ENCODE measurements around the gene CREB3L1.
"Not testable (repeated sequence)": the region's sequence is repeated elsewhere in the genome, so short reads cannot be mapped to it uniquely, and the experiment has no call there.

Gene CREB3L1

DNA sequence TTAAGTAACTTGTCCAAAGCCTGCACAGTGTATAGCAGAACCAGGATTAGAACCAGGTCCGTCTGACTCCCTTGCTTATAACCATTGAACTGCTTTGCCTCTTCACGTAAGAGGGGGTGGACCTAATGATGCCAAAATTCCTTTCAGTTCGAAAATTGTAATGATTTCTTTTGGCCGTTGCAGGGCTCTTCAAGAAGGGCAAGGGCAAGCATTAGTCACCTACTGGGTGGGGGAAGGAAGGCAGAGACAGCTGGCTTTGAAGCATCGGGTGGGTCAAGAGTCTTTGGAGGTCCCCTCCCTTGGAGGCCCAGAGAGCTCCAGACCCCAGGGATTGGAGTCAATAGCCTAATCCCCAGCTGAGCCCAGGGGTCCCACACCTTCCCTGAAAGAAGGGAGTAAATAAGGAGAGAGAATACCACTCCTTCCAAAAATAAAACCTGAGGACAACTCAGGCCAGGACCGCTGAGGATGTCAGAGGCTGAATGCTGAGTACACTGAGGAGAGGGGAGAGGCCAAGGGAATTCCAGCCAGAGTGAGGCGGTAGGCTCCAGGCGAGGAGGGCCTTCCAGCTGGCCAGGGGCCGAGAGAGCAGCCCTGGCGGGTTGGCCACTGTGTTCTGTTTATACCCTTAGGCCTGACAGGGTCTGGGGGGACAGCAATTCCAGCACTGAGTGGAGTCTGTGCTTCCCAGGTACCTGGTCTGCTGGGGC, 14.1 kb downstream of the CREB3L1 start:
- peak; percentile 77 for DNase-seq
- in situ Hi-C loops (cut with HindIII; ENCODE audit: low pct_ligation_motif_present, low pct_unique_long_range_greater_than_20kb, low sequenced_read_pairs), result no loop called here

DNA sequence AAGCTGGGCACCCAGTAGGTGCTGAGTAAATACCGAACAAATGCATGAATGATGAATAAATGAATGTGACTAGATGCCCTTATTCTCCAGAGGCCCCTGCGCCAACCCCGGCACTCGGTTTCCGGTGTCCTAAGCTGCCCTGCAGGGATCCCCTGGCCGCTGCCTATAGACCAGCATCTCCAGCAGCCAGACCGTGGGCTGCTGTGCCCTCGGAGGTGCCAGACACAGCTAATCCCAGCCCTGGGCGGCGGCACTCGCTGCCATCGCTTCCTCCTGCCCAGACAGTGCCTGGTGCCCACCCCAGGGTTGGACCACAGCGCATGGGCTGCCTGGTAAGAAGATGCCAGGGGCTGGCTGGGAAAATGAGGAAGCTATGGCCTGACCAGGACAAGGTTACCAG, 15.6 kb downstream of the CREB3L1 start:
- in situ Hi-C loops (cut with HindIII; ENCODE audit: low pct_ligation_motif_present, low pct_unique_long_range_greater_than_20kb, low sequenced_read_pairs), result no loop called here
- no peak for DNase-seq

DNA sequence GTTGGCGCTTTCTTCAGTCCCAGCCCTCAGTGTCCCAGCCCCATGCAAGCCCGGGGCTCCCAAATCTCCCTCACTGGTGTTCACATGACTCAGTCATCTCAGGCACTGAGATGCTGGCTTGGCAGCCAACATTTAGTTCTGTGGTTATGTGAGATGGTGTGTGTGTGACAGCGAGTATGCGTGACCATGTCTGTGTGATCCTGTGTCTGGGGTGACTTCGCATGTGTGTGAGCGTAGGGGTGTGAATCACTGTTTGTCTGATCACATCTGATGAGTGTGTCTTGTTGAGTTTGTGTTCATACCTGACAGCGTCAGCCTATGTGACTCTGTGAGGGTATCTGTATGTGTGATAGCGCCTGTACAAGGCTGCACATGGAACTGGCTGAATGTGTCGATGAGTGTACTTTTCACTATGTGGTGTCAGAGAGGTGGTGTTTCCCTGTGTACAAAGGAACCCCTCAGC, 16.2 kb downstream of the CREB3L1 start:
- DNase-seq, result peak; percentile 39
- in situ Hi-C loops (cut with HindIII; ENCODE audit: low pct_ligation_motif_present, low pct_unique_long_range_greater_than_20kb, low sequenced_read_pairs), result no loop called here

DNA sequence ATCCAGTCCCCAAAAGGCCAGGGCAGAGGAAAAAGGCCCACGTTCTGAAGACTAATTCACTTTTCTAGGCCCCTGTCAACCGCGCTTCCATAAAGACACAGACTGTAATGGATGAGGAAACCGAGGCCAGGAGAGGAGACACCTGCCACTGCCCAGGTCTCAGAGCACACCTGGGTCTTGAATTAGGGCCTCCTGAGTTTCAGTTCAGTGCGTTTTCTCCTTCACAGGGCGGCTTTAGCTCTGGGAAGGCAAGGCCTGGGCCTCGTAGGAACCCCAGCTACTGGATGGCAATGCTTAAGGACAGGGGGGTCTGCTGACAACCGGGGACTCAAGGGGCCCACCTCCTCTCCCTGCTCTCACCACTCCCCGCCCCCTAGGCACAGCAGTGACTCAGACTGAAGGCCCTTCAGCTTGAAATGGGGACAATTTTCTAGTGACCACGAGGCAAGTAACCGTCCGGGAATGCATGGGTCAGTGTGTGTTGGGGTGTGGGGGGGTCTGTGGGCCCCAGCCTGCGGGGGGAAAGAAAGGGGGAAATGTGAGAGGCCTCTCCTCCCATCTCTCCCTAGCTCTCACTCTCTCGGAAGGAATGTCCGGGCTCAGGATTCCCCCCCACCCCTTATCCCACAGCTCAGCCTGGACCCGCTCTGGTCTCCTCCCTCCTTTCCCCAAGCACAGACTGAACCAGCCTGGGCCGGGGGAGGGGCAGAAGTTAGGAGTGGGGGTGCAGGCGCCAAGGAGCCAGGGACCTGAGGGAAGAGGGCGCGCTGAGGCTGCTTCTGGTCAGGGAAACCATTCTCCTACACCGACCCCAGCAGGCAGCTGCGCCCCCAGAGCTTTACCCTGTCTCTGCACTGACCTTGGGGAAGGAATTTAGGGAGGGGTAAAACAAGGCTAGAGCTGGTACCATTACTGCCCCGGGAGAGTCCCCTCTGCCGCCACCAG, 17.2 kb downstream of the CREB3L1 start:
- in situ Hi-C loops (cut with HindIII; ENCODE audit: low pct_ligation_motif_present, low pct_unique_long_range_greater_than_20kb, low sequenced_read_pairs), result no loop called here
- DNase-seq, result peak; percentile 81

DNA sequence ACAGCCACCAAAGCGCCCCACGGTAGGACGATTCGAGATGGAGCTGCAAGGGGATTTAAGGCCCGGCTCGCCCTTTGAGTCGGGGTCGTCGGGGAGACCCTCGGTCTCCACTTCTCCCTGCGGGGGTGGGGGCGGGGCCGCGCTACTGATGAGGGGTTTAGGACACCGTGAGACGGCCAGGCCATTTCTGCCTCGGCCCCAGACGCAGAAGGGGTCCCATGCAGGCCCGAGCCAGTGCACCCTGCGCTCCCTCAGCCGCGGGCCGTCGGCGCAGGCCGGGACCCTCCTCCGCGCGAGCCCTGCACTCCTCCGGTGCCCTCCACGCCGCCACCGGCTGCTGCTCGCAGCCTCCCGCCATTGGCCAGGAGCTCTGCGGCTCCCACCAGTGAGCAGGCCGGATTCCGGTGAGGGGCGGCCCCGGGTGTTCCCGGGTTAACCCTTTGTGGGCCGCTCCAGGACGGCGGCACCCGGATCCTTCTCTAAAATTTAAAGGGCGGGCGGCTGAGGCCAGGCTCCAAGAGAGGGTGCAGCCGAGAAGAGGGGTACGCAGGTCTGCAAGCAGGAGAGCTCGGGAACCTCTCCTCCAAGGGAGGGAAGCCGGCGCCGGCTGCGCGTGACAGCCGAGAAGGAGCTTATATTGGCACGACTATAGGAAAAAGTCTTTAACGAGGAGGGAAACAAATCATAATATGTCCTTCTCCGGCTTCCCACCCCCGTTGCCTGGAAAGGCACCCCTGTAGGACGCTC, 18.0 kb downstream of the CREB3L1 start:
- in situ Hi-C loops (cut with HindIII; ENCODE audit: low pct_ligation_motif_present, low pct_unique_long_range_greater_than_20kb, low sequenced_read_pairs), result no loop called here
- DNase-seq, result peak; percentile 80

DNA sequence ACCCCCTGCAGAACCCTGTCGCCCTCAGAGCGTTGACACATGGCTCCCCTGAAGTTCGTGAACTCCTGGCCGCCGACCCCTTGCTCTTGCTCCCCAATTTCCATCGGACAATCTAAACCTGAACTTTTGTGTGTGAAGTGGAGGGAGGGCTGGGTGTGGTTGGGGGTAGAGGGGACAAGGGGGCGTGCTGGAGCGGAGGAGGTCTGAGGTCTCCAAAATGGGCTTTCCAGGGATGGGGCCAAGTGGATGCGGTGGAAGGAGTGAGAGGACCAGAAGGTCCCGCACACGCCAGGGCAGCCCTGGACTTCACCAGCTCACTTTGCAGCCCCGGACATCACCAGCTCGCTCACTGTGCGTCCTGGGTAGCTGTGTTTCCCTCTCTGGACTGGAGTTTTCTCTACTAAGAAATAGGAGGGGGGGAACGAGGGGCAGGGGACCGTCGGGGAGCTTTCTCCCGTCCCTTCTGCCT, 18.6 kb downstream of the CREB3L1 start:
- in situ Hi-C loops (cut with HindIII; ENCODE audit: low pct_ligation_motif_present, low pct_unique_long_range_greater_than_20kb, low sequenced_read_pairs), result no loop called here
- no peak for DNase-seq

DNA sequence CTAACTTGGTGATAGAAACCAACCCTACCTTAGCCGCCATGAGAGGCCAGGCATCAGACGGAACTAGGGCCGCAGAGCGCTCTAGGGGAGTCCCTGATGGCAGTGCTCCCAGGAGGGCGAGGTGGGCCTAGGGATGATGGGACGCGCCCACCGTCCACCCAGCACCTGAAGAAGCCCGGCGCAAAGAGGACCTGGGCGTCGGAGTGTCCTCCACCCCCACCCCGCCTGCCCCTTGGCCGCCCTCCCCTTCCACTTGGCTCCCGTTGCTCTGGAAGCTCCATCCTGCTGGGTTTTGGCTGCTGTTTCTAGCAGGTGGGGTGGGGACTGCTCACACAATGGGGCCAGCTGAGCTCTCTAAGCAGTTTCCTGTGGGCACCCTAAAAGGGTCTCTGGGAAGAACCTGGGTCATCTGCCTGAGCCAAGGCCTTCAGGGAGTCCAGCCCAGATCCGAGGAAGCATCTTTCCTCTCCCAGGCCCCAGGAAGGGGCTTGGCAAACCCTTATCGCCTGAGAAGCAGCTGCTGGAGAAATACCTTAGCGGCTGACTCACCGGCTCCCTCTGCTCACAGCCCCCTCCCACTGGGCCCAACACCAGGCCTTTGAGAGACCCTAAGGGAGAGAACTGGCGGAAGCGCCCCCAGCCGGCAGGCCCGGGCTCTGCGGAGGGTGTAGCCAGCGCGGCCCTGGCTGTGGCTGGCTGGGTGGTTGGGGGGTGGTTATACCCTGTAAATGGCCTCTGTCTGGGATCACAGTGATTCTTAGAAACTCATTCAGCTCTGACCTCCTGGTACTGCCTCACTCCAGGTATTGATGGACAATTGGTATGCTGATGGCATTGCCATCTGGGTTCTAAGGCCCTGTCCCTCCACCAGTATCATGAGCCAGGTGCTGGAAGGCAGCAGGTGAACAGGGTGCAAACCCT, 19.3 kb downstream of the CREB3L1 start:
- DNase-seq, result peak; percentile 74
- in situ Hi-C loops (cut with HindIII; ENCODE audit: low pct_ligation_motif_present, low pct_unique_long_range_greater_than_20kb, low sequenced_read_pairs), result no loop called here

DNA sequence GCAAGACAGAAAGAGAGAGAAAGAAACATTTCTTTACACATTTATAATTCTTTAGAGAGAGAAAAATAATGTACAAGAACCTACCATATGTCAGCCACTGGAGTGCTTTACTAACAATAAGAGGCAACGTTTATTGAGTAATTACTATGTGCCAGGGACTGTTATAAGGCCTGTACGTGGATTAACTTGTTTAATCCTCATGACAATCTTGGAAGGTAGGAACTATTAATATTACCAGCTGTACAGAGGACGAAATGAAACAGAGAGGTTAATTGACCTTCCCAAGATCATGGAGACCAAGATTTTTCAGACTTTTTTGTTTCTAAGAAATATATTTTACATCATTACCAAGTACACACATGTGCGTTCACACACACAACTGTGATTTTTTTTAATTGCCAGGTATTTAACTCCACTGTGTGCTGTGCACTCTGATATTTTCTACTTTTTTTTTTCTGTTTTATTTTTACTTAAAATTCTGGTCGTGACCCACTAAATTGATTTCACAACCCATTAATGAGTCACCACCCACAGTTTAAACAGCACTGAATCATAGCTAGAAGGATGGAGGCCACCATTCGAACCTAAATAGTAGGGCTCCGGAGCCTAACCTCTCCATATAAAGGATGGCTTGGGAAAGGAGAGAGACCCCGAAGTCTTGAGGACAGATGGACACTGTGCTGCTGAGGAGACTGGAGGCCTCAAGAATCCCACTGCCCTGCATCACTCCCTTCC, 21.4 kb downstream of the CREB3L1 start:
- in situ Hi-C loops (cut with HindIII; ENCODE audit: low pct_ligation_motif_present, low pct_unique_long_range_greater_than_20kb, low sequenced_read_pairs), result no loop called here
- peak; percentile 42 for DNase-seq

DNA sequence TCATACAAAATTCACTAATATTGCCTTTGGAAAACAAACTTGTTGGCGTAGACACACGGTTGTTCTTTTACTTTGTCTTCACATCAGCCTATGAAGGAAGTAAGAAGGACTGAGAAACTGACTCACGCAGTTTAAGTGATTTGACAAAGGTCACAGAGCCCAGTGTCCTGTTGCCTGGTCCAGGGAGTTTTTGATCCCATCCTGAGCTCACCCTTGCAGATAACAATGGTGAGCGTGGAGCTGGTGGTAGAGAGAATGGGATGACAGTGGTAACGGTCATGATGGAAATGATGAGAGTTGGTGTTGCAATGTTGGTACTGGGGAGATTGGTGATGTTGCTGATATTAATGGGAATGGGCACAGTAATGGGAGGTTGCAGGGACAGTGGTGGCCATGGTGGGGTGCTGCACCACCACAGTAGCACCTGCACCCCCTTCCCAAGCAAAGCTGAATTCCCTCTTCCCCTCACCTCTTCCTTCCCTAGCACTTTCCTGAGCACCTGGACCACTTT, 22.0 kb downstream of the CREB3L1 start:
- in situ Hi-C loops (cut with HindIII; ENCODE audit: low pct_ligation_motif_present, low pct_unique_long_range_greater_than_20kb, low sequenced_read_pairs), result no loop called here
- DNase-seq, result no peak

DNA sequence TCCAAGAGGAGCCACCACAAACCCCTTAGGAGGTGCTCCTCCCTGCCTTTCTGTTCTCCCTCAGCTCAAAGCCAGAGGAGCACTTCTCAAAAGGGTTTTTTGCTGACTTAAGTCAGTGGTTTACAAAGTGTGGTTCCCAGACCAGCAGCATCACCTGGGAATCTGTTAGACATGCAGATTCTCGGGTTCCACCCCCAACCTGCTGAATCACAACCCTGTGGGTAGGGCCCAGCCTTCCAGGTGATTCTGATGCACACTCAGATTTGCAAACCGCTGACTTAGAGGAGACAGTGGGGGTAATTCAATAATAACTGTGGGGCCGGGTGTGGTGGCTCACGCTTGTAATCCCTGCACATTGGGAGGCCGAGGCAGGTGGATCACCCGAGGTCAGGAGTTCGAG, 22.8 kb downstream of the CREB3L1 start:
- in situ Hi-C loops (cut with HindIII; ENCODE audit: low pct_ligation_motif_present, low pct_unique_long_range_greater_than_20kb, low sequenced_read_pairs), result no loop called here
- DNase-seq, result no peak

DNA sequence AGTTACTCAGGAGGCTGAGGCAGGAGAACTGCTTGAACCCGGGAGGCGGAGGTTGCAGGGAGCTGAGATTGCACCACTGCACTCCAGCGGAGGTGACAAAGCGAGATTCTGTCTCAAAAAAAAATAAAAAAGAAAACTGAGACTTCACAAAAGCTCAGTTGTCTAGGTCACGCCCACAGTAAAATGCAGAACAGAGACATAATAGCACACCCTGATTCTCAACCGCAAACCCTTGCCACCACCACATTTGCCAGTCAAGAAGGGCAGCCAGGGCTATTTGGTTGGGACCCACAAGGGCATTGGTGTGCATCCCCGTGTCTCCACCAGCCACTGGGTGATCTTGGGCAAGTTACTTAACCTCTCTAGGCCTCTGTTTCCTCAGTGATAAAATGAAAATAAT, 25.4 kb downstream of the CREB3L1 start:
- DNase-seq, result no peak
- in situ Hi-C loops (cut with HindIII; ENCODE audit: low pct_ligation_motif_present, low pct_unique_long_range_greater_than_20kb, low sequenced_read_pairs), result no loop called here

DNA sequence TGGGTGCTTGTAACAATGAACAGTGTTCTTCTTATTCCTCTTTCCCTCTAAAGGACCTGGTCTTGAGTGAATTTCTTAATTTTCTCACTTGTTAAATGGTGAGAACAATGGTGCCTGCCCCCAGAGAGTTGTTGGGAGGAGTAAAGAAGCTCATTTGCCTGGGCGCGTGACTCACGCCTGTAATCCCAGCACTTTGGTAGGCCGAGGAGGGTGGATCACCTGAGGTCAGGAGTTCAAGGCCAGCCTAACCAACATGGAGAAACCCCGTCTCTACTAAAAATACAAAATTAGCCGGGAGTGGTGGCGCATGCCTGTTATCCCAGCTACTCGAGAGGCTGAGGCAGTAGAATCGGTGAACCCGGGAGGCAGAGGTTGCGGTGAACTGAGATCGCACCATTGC, 26.6 kb downstream of the CREB3L1 start:
- in situ Hi-C loops (cut with HindIII; ENCODE audit: low pct_ligation_motif_present, low pct_unique_long_range_greater_than_20kb, low sequenced_read_pairs); DNase-seq: not testable (repeated sequence)

DNA sequence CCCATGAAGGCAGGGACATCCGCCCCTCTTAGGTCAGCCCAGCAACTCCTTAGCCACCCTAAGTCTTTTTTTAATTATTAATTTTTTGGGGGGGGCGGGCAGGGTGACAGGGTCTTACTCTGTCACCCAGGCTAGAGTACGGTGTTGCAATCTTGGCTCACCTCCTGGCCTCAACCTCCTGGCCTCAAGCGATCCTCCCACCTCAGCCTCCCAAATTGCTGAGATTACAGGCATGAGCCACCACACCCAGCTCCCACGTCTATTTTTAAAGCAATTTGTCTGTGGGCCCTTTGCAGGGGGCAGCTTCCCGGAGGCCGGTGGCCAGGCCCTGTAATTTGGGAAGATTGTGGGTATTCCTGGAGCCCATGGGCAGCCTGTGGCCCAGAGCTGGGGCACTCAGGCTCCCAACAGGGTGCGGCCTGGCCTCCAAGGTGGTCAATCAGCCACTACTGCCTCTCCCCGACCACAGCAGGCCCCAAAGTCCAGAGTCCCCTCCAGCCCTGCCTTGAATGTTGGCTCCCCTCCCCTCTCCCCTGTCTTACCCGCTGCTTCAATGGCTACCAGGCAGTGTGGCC, 27.2 kb downstream of the CREB3L1 start:
- in situ Hi-C loops (cut with HindIII; ENCODE audit: low pct_ligation_motif_present, low pct_unique_long_range_greater_than_20kb, low sequenced_read_pairs), result no loop called here
- no peak for DNase-seq

DNA sequence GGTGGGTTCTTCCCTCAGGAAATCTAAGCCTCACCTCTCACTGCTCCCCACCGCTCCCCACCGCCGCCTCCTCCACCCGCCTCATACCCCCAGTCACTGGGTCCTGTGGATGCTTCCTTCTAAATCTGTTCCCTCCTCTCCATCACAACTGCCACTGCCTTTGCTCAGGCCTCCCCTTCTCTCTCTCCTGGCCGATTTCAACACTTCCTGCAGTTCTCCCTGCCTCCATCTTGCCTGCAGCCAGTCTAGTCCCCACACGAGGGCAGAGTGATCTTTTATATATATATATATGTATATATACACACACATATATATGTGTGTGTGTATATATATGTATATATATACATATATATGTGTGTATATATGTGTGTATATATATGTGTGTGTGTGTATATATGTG, 27.8 kb downstream of the CREB3L1 start:
- DNase-seq, result no peak
- in situ Hi-C loops (cut with HindIII; ENCODE audit: low pct_ligation_motif_present, low pct_unique_long_range_greater_than_20kb, low sequenced_read_pairs), result no loop called here

DNA sequence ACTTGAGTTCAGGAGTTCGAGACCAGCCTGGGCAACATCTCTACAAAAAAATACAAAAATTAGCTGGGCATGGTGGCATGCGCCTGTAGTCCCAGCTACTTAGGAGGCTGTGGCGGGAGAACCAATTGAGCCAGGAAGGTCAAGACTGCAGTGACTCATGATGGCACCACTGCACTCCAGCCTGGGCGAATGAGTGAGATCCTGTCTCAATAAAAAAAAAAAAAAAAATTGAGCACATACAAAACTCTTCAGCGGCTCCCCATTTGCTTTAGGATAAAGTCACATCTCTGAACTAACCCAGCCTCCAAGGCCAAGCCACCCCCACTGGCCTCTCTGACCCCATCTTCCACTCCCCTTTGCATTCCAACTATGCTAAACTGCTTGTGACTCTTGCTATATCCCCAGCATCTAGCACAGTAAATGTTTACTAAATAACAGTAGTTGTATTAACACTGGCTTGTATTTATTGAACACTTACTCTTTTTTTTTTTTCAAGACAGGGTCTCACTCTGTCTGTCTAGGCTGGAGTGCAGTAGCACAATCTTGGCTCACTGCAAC, 28.9 kb downstream of the CREB3L1 start:
- in situ Hi-C loops (cut with HindIII; ENCODE audit: low pct_ligation_motif_present, low pct_unique_long_range_greater_than_20kb, low sequenced_read_pairs), result no loop called here

DNA sequence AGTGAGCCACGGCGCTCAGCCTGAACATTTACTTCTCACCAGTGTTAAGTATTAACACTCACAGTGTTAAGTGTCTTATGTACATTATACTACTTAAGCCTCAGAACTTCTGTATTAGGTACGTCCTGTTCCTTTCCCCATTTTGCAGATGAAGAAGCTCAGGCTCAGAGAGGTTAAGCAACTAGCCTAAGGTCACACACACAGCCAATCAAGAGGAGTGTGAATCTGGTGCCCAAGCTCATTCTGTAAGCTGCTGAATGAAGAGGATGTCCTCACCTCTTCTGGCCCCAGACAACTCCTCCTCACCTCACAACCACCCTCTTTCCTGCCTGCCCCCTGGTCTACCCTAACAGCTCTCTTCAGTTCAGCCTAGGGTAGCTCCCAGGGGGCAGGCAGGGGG, 29.9 kb downstream of the CREB3L1 start:
- in situ Hi-C loops (cut with HindIII; ENCODE audit: low pct_ligation_motif_present, low pct_unique_long_range_greater_than_20kb, low sequenced_read_pairs), result no loop called here
- DNase-seq, result no peak

More for the DNA sequence above, 28.9 kb downstream of the CREB3L1 start:
- DNase-seq, result no peak
